DND-41 (cell line): ENCODE measurements around the gene MMP20.

Source experiments
- EZH2 ChIP-seq: IDR thresholded peaks from 3 replicates; pipeline ENCODE4 v1.6.1; 2012; ENCODE audit warnings: borderline replicate concordance, low read depth, mild to moderate bottlenecking, moderate library complexity, low read length, inconsistent platforms; ENCODE audit not compliant: severe bottlenecking
- TF ChIP-seq, protein P1 (sequence below): IDR thresholded peaks from 2 replicates; pipeline ENCODE4 v1.5.1; 2012; ENCODE audit warnings: borderline replicate concordance, low read length, moderate library complexity, mild to moderate bottlenecking; ENCODE audit not compliant: poor library complexity, severe bottlenecking; ENCODE audit errors: extremely low read depth

- TF ChIP-seq, protein P1, sequence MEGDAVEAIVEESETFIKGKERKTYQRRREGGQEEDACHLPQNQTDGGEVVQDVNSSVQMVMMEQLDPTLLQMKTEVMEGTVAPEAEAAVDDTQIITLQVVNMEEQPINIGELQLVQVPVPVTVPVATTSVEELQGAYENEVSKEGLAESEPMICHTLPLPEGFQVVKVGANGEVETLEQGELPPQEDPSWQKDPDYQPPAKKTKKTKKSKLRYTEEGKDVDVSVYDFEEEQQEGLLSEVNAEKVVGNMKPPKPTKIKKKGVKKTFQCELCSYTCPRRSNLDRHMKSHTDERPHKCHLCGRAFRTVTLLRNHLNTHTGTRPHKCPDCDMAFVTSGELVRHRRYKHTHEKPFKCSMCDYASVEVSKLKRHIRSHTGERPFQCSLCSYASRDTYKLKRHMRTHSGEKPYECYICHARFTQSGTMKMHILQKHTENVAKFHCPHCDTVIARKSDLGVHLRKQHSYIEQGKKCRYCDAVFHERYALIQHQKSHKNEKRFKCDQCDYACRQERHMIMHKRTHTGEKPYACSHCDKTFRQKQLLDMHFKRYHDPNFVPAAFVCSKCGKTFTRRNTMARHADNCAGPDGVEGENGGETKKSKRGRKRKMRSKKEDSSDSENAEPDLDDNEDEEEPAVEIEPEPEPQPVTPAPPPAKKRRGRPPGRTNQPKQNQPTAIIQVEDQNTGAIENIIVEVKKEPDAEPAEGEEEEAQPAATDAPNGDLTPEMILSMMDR = no peak
- TF ChIP-seq EZH2 = no peak
These were observed 7.6 kb downstream of the MMP20 start for GRCh38 chr11:102617466-102618008.
